NCI-H187 treated with DMSO at 0.1 percent for 48 hours (cell line): ENCODE data around the gene LRRC75B.

Source experiments
- DNase-seq: peaks from one replicate; lab custom pipeline; 2025; lab: John Stamatoyannopoulos, UW

LRRC75B gene

DNA sequence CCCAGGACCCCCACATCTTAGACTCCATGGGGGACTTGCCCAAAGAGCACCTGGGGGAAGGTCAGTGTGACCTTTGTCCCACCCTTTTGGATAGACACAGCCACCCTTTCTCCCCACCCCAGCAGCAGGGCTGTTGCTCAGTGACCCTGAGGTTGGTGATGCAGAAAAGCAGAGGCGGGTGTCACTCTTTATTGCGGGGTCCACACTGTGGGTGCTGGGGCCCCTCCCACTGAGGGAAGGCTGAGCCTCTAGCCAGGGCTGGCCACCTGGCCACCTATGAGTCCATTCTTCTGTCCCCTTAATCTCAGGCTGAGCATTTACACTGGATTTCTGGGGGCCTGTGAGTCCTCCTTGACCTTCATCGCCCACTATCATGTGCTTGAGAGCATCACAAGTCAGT, 7.4 kb downstream of the LRRC75B start:
- no peak for DNase-seq

DNA sequence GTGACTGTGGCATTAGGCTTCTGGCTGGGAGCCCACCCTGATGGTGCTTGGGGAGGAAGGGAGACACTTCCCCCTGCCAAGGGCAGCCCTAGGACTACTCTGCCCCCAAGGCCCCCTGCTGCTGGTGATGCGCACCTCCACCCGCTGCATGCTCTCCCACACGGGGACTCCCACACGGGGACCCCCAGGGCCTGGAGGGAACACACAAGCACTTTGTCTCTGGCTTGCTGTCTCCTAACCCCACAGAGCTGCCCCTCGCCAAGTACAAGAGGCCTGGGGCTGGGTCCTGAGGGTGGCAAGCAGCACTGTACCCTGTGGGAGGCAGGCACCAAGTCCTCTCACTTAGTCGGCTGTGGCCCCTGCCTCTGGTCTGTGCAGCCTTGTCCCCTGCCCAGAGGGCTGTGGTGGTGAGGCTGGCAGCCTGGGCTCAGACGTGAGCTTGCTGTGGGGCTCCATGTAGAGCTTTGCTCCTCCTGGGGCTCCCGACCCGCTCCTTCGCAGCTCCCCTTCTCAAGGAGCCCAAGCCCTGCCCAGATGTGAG, 7.9 kb downstream of the LRRC75B start:
- no peak for DNase-seq

DNA sequence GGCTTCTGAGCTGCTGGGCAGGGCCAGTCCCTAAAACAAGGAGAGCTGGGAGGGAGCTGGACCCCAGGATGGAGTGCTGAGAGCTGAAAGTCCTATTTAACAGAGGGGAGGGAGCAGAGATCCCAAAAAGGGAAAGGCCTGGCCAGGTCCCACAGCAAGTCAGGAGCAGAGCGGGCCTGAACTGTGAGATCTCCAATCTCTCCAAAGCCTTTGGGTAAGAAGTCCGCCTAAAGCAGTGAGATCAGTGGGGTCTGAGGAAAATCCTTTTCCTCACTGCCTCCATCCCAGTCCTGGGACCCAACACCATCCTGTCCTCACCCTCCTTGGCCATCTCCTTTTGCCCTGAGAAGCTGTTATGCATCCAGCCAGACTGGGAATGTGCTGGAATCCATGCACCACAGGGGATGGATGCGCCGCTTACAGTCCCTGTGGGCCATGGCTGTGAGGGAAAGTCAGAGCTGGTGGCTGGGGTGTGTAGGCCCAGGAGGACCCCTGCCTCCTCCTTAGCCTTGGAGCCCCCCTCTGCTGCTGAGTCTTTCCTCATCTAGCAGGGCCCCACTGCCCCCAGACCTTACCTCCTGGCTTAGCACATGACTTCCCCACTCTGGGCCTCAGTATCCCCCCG, 8.6 kb downstream of the LRRC75B start:
- no peak for DNase-seq

DNA sequence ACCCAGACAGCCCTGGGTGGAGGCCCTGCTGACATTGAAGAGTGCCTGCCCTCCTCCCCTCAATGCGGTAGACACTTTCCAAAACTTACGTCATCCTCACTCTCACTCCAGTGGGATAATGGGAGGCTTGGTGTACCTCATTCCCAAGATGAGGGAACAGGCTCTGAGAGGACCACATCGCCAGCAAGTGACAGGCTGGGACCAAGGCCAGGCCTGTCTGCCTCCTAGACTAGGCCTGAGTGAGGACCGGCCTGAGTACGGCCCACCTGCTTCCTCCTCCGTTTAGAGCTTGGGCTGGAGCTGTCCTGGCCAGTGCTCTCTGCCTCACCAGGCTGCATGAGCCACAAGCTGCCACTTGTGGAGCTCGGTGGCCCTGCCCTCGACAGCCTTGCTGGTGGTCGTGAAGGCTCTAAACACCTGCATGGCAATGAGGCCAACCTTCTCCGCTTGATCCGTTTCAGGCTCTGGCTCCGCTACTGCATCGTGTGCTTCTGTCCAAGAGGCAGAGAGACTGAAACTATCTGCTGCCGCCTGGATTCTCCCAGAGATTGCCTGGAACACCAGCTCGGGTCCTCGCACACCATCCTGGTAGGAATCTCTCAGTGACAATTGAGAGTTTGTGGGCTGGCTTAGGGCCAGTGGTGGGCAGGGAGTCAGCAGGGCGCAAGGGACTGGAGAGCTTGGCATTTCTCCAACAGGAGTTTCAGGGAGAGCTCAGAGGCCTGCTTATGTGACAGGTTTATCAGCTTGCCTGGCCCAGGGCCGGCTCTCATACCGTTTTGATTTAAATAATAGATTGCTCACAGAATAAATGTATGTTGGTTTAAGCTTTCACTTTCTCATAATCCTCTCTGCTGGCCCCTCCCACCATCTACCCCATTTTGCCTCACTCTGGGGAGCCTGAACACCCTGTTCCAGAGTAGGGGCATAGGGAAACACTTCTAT, 9.4 kb downstream of the LRRC75B start:
- DNase-seq = peak; percentile 7

- DNase-seq = no peak
Measured at GRCh38 chr22:24582056-24582814, 10.6 kb downstream of the LRRC75B start.

DNA sequence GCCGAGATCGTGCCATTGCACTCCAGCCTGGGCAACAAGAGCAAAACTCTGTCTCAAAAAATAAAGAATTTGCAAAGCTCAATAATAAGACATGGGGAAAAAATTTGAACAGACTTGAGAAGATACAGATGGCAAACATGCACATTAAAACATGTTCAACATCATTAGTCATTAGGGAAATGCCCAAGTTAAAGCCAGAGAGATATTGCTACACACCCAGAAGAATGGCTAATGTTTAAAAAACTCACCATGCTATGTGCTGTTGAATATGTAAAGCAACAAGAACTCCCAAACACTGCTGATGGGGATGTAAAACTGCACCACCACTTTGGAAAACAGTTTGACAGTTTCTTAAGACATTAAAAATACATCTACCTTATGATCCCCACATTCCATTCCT, 12.6 kb downstream of the LRRC75B start:
- DNase-seq = no peak

GRCh38 chr22:24579258-24579601, 13.6 kb downstream of the LRRC75B start:
- no peak for DNase-seq

- DNase-seq = no peak
Measured at GRCh38 chr22:24578355-24579257, 14.3 kb downstream of the LRRC75B start.

GRCh38 chr22:24576778-24577177, 16.1 kb downstream of the LRRC75B start:
- DNase-seq = no peak

DNA sequence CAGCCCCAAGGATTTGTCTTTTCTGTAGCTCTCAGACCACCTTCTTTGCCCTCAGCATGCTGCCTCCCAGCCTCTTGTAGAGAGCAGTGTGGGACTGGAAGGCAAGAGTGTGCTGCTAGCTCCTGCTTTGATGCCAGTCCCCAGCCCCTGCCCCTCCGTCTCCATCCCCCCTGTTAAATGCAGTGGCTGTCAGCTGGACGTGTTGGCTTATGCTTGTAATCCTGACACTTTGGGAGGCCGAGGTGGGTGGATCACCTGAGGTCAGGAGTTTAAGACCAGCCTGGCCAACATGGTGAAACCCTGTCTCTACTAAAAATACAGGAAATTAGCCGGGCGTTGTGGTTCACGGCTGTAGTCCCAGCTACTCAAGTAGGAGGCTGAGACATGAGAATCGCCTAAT, 21.6 kb downstream of the LRRC75B start:
- DNase-seq = no peak

GRCh38 chr22:24567668-24568067, 25.2 kb downstream of the LRRC75B start:
- no peak for DNase-seq

DNA sequence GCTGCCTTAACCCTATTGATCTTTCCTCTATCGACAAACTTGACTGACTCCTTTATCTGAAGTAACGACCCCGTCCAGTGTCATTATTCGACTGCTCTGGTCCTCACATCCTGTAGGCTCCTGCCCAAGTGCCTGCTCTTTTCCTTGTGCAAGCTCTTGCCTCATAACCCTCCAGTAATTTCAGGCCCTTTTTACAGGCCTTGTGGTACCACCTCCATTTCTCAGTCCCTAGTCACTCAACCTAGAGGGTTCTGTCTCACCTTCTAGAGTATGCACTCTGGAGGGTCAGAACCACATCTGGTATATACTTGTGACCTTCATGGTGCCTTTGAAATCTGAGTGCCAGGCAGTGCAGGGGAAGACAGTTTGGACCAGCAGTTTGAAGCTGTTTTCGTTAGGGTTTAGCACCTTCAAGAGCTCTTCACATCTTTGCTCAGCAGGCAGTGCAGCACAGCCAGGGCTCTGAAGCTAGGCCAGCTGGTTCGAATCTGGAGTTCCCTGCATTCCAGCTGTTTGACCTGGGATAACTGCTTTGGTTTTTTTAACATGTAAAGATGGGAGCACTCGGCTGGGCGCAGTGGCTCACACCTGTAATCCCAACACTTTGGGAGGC, 25.9 kb downstream of the LRRC75B start:
- DNase-seq = peak; percentile 3

DNA sequence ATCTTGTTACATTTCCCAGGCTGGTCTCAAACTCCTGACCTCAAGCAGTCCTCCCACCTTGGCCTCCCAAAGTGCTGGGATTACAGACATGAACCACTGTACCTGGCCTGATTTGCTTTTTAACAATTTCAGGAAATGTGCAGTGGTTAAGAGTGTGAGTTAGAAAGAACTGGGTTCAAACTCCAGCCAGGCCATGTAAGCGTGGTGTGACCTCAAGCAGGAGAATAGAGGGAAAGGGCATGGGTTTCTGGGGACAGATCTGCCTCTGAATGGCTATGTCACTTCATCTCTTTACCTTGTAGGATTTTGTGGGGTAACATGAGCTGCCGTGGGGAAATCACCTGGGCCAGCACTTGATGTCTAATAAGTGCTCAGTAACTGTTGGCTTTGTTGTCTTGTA, 27.8 kb downstream of the LRRC75B start:
- DNase-seq = no peak

DNA sequence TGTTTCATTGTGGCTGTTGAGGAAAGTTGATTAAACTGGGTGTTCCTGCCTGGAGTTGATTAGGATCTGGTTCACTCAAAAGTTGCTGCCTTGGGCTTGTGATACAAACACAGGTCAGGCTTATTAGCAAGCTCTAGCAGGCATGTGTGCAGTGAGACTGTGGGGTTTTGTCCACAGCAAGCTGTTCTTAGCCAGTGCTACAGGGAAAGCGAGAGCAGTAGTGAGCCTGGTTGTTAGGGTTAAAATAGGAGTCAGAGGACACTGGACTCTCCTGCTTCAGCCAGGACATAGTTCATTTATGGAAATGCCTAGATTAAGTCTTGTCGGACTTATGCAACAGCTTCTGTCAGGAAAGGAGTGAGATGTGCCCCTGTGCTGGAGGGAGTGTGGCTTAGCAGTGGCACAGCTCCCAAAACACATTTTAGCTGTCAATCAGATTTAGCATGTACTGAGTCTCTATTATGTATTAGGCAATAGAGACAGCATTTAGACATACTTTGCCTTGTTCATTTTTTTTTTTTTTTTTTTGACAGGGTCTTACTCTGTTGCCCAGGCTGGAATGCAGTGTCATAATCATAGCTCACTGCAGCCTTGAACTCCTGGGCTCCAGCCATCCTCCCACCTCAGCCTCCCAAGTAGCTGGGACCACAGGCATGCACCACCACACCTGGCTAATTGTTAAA, 28.4 kb downstream of the LRRC75B start:
- DNase-seq = no peak

DNA sequence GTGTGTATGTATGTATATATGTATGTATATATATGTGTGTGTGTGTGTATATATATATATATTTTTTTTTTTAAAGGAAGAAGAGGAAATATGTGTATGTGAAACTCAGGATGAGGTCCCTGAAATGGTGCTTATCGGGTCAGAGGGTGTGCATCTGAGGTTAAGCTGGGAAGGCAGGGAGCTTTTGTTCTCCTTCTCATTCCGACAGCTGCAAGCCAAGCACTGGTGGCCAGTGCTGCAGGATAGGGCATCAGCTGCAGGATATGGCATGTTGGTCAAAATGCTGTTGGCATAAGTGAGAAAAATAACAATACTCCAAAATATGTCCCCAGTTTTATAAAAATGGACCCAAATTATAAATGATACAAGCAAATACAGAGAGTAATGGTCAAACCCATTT, 29.6 kb downstream of the LRRC75B start:
- no peak for DNase-seq

GRCh38 chr22:24559471-24559870, 33.4 kb downstream of the LRRC75B start:
- DNase-seq = no peak

- peak; percentile 64 for DNase-seq
Measured at GRCh38 chr22:24555165-24556039, 37.5 kb downstream of the LRRC75B start, which contains the start of gene SNRPD3. SNRPD3 (plus strand) TSS chr22:24555999; CDS start chr22:24557675, 1,676 bp downstream.

DNA sequence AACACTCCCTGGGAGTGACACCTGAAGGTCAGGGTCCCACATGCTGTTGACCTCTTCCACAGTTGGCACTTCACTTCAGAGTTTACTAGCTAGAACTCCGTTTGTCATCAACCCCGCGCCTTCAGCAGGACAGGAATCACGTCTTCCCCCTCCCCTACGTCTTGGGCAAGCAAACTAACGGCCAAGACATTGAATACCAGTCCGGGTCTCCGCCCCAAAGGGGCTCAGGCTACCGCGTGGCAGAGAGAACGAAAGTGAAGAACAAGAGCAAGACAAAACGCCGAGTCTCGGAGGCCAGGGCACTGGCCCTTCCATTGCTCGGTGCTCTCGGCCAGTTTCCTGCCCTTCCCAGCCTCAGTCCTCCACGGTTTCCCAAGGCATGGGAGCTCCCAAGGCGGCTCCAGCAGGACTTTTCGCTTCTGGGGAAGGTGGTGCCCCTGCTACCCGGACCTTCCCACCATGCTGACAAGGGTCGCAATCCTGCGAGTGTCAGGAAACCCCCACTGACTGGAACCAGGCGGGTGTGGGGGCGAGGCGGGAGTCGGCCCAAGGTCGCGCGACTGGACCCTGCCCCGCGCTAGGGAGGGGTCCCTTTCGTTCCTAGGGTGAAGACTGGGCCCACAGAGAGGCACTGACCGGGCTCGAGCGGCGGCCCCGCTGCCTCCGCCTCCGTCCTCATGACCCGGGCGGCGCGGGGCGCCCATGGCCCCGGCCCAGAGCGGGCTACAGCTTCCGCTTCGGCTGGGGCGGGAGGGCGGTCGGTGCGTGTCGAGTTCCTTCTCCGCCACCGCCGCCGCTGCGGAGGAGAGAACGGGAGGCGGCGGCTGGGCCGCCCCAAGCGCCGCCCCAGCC, 38.3 kb downstream of the LRRC75B start, which contains the start of gene GUCD1:
TSS of gene GUCD1 (minus strand) at position 826 of the 852 bp plus-strand sequence. CDS start at position 679, 147 bp downstream.
- DNase-seq = no peak
